HG03039 (cell line): Measurements from ENCODE around the gene CTBP1.

Experiments used
- ATAC-seq: cut with Tn5 transposase; IDR thresholded peaks from one replicate; pipeline ENCODE4 v1.9.1; 2021; ENCODE audit warnings: mild to moderate bottlenecking, moderate library complexity; ENCODE audit not compliant: unreplicated experiment

The CTBP1 gene

GRCh38 chr4:1199556-1200331 is 49.2 kb downstream of the CTBP1 start:
- ATAC-seq, result no peak

GRCh38 chr4:1198098-1198844 is 50.7 kb downstream of the CTBP1 start:
- ATAC-seq, result no peak

GRCh38 chr4:1196421-1197183 is 52.3 kb downstream of the CTBP1 start:
- no peak for ATAC-seq

GRCh38 chr4:1195891-1196401 is 53.0 kb downstream of the CTBP1 start:
- ATAC-seq, result no peak

- no peak for ATAC-seq
These were observed 53.7 kb downstream of the CTBP1 start for GRCh38 chr4:1195109-1195671.

GRCh38 chr4:1194010-1194900 is 54.7 kb downstream of the CTBP1 start:
- no peak for ATAC-seq

GRCh38 chr4:1193206-1194009 is 55.5 kb downstream of the CTBP1 start:
- ATAC-seq, result no peak

- no peak for ATAC-seq
These were observed 56.3 kb downstream of the CTBP1 start for GRCh38 chr4:1192493-1193205.

- ATAC-seq, result no peak
These were observed 56.8 kb downstream of the CTBP1 start for GRCh38 chr4:1192091-1192492.

- no peak for ATAC-seq
These were observed 57.3 kb downstream of the CTBP1 start for GRCh38 chr4:1191621-1192020.

GRCh38 chr4:1187182-1187581 is 61.7 kb downstream of the CTBP1 start:
- ATAC-seq, result no peak

GRCh38 chr4:1183985-1184773 is 64.8 kb downstream of the CTBP1 start:
- no peak for ATAC-seq

- no peak for ATAC-seq
These were observed 66.6 kb downstream of the CTBP1 start for GRCh38 chr4:1182313-1182712.

- ATAC-seq, result no peak
These were observed 68.3 kb downstream of the CTBP1 start for GRCh38 chr4:1180663-1181062.

GRCh38 chr4:1179976-1180375 is 69.0 kb downstream of the CTBP1 start:
- ATAC-seq, result no peak

GRCh38 chr4:1179089-1179441 is 69.9 kb downstream of the CTBP1 start:
- ATAC-seq, result no peak

GRCh38 chr4:1178300-1179088 is 70.4 kb downstream of the CTBP1 start:
- ATAC-seq, result no peak
